Measurements from ENCODE around the gene C1orf198.

C1orf198 gene

DNA sequence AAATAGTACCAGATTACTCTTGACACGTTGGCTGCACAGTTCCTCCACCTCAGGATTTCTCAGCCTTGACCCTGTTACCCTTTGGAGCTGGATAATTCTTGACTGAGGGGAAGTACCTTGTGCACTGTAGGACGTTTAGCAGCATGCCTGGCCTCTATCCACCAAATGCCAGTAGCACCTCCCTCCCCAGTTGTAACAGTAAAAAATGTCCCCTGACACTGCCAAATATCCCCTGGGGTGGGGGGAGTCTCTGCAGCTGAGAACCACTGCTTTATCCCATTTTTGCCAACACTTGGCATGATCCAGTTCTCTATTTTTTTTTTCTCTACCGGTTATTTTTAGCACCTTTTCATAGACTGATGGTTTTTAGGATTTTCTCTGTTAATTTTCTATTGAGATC is 34.0 kb downstream of the C1orf198 start:
- Histone ChIP-seq H3K4me1 (ENCODE audit: control insufficient read depth, low read length) (no peaks in the 10 kb centered on the region), H3K79me2 (ENCODE audit: control insufficient read depth, low read length) (no peaks in the 10 kb centered on the region), H3K9me3 (ENCODE audit: control insufficient read depth, insufficient read depth, low read length) (no peaks in the 10 kb centered on the region)

DNA sequence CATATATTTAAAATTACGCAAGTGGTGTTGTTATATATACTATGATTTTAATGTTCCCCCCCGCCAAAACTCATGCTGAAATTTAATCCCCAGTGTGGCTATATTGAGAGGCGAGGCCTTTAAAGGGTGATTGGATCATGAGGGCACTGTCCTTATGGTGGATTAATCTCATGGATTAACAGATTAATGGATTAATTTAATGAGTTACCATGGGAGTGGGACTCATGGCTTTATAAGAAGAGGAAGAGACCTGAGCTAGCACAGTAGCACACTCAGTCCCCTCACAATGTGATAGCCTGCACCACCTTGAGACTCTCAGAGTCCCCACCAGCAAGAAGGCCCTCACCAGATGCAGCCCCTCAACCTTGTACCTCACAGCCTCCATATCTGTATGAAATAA is 34.8 kb downstream of the C1orf198 start:
- H3K4me2 ChIP-seq (ENCODE audit: low read length): no peak overlapping the region

More for the DNA sequence above, 34.0 kb downstream of the C1orf198 start:
- no peaks in the 10 kb centered on the region for H3K36me3 ChIP-seq (ENCODE audit: control insufficient read depth, low read length)
- TF ChIP-seq EZH2phosphoT487 (IDR thresholded peaks at IDR 0.05; ENCODE audit: borderline replicate concordance, low read length): no peak
- TF ChIP-seq, protein P1, sequence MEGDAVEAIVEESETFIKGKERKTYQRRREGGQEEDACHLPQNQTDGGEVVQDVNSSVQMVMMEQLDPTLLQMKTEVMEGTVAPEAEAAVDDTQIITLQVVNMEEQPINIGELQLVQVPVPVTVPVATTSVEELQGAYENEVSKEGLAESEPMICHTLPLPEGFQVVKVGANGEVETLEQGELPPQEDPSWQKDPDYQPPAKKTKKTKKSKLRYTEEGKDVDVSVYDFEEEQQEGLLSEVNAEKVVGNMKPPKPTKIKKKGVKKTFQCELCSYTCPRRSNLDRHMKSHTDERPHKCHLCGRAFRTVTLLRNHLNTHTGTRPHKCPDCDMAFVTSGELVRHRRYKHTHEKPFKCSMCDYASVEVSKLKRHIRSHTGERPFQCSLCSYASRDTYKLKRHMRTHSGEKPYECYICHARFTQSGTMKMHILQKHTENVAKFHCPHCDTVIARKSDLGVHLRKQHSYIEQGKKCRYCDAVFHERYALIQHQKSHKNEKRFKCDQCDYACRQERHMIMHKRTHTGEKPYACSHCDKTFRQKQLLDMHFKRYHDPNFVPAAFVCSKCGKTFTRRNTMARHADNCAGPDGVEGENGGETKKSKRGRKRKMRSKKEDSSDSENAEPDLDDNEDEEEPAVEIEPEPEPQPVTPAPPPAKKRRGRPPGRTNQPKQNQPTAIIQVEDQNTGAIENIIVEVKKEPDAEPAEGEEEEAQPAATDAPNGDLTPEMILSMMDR (IDR thresholded peaks at IDR 0.05; ENCODE audit: low read depth, low read length, poor library complexity, severe bottlenecking): no peak
- H3K4me2 ChIP-seq (ENCODE audit: low read length): no peak overlapping the region
- H3K9me2 ChIP-seq (replicated peaks; ENCODE audit: control insufficient read depth, low read length): no peaks in the 10 kb centered on the region
- H3F3A ChIP-seq (ENCODE audit: control insufficient read depth, insufficient read depth): no peaks in the 10 kb centered on the region
- no peak overlapping the region for H3K4me3 ChIP-seq (ENCODE audit: low read length)
- H3K27me3 ChIP-seq (ENCODE audit: control insufficient read depth, low read length): no peaks in the 10 kb centered on the region
- H3K27ac ChIP-seq (ENCODE audit: low read depth, low read length): no peak overlapping the region
- H4K20me1 ChIP-seq (ENCODE audit: control insufficient read depth, insufficient read depth, low read depth, low read length): no peaks in the 10 kb centered on the region

DNA sequence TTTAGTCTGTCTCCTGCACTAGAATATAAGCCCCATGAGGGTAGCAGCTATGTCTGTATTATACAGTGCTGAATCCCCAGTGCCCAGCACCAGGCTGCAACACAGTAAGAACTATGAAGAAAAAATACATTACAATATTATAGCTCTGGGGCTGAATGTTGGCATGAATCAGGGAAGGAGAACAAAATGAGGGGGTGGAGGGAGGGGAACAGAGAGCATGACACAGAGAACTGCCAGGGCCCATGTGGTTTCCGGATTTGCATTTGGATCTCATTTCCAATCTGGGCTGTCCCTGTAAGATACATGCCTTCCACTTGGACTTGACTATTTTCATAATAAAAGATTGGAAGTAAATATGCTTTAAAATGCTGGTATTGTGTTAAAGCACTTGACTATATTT is 35.8 kb downstream of the C1orf198 start:
- TF ChIP-seq, protein P1 (IDR thresholded peaks at IDR 0.05; ENCODE audit: low read depth, low read length, poor library complexity, severe bottlenecking): no peak
- TF ChIP-seq EZH2phosphoT487 (IDR thresholded peaks at IDR 0.05; ENCODE audit: borderline replicate concordance, low read length): no peak
- no peak overlapping the region for H3K4me2 ChIP-seq (ENCODE audit: low read length)

More for the DNA sequence above, 34.8 kb downstream of the C1orf198 start:
- Histone ChIP-seq H3K4me3 (ENCODE audit: low read length) (no peak overlapping the region), H3K4me1 (ENCODE audit: control insufficient read depth, low read length) (no peaks in the 10 kb centered on the region), H3K36me3 (ENCODE audit: control insufficient read depth, low read length) (no peaks in the 10 kb centered on the region), H3K27ac (ENCODE audit: low read depth, low read length) (no peak overlapping the region), H3F3A (ENCODE audit: control insufficient read depth, insufficient read depth) (no peaks in the 10 kb centered on the region), H3K79me2 (ENCODE audit: control insufficient read depth, low read length) (no peaks in the 10 kb centered on the region), H3K27me3 (ENCODE audit: control insufficient read depth, low read length) (no peaks in the 10 kb centered on the region), H3K9me3 (ENCODE audit: control insufficient read depth, insufficient read depth, low read length) (no peaks in the 10 kb centered on the region), H4K20me1 (ENCODE audit: control insufficient read depth, insufficient read depth, low read depth, low read length) (no peaks in the 10 kb centered on the region), H3K9me2 (replicated peaks; ENCODE audit: control insufficient read depth, low read length) (no peaks in the 10 kb centered on the region)
- TF ChIP-seq EZH2phosphoT487 (IDR thresholded peaks at IDR 0.05; ENCODE audit: borderline replicate concordance, low read length): no peak
- TF ChIP-seq, protein P1 (IDR thresholded peaks at IDR 0.05; ENCODE audit: low read depth, low read length, poor library complexity, severe bottlenecking): no peak

More for the DNA sequence above, 35.8 kb downstream of the C1orf198 start:
- Histone ChIP-seq H4K20me1 (ENCODE audit: control insufficient read depth, insufficient read depth, low read depth, low read length) (no peaks in the 10 kb centered on the region), H3K79me2 (ENCODE audit: control insufficient read depth, low read length) (no peaks in the 10 kb centered on the region), H3F3A (ENCODE audit: control insufficient read depth, insufficient read depth) (no peaks in the 10 kb centered on the region), H3K9me2 (replicated peaks; ENCODE audit: control insufficient read depth, low read length) (no peaks in the 10 kb centered on the region), H3K4me3 (ENCODE audit: low read length) (no peak overlapping the region), H3K36me3 (ENCODE audit: control insufficient read depth, low read length) (no peaks in the 10 kb centered on the region), H3K27ac (ENCODE audit: low read depth, low read length) (no peak overlapping the region), H3K9me3 (ENCODE audit: control insufficient read depth, insufficient read depth, low read length) (no peaks in the 10 kb centered on the region), H3K4me1 (ENCODE audit: control insufficient read depth, low read length) (no peaks in the 10 kb centered on the region), H3K27me3 (ENCODE audit: control insufficient read depth, low read length) (no peaks in the 10 kb centered on the region)
